IgD-negative memory B cell (primary cell): ENCODE data around the gene SUSD5. TPM values are rescaled to one million over a fixed set of nuclear protein-coding genes. Genes with fewer than 3 reads are reported as not detected.
"Not testable (repeated sequence)": the region's sequence is repeated elsewhere in the genome, so short reads cannot be mapped to it uniquely, and the experiment has no call there.

Experiments used
- H3K27ac Mint-ChIP-seq, 3 donors: one replicate each; pipeline ENCODE4 v1.8.0; 2020 to 2022; ENCODE audit warnings: mild to moderate bottlenecking in 3 of 3, mixed read lengths in 3 of 3, moderate library complexity in 1 of 3
- H3K27me3 Mint-ChIP-seq: one replicate; pipeline ENCODE4 v1.8.0; 2021; ENCODE audit warnings: mixed read lengths
- H3K36me3 Mint-ChIP-seq: one replicate; pipeline ENCODE4 v1.8.0; 2020; ENCODE audit warnings: mild to moderate bottlenecking, mixed read lengths
- H3K4me1 Mint-ChIP-seq, 3 donors: one replicate each; pipeline ENCODE4 v1.8.0; 2020 to 2022; ENCODE audit warnings: mixed read lengths in 3 of 3, mild to moderate bottlenecking in 1 of 3
- H3K4me3 Mint-ChIP-seq, 4 donors: one replicate each; pipeline ENCODE4 v1.8.0; 2020 to 2022; ENCODE audit warnings: mild to moderate bottlenecking in 4 of 4, mixed read lengths in 4 of 4, moderate library complexity in 3 of 4
- H3K9me3 Mint-ChIP-seq, 3 donors: one replicate each; pipeline ENCODE4 v1.8.0; 2020 to 2021; ENCODE audit warnings: mixed read lengths in 3 of 3, mild to moderate bottlenecking in 1 of 3
- polyA plus RNA-seq: library from polyadenylated mRNA; unstranded; fragments of 300-500 nt; fragmentation: Illumina TruSeq; gene quantifications from one replicate; pipeline ENCODE4 v1.2.3, GENCODE V29; 2021

SUSD5 gene
- polyA plus RNA-seq, 1 donor from 2014 or later: not detected

DNA sequence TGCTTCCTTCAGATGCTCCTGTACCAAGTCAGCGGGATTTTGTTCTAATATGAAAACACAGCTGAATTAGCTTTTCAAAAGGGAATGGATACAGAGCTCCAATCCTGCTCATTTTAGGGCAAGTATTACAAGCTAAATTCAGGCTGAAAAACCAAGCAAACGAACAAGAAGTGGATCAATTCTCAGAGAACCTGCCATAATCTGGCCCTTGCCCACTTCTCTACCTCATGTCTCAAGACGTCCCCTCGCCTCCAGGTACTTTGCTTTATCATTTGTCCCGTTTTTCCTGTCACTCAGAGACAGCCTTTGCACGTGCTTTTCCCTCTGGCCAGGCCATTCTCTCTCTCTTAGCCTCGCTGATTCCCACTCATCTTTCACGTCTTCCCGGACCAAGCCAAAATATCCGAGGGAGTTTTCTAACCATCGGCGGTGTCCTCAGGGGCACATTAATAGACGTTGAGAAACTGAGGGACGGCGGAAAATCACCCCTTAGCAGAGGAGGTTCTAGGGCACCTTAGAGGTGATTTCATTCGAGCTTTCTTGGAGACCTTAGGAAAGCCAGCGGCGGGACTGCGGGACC lies 654 bp downstream of the SUSD5 start:
- Mint-ChIP-seq H3K36me3 (peaks cover 2% of the 10 kb centered on the region), H3K27ac (no peak overlapping the region), H3K27me3 (peaks cover 36% of the 10 kb centered on the region), H3K9me3 (no peaks in the 10 kb centered on the region), H3K4me1 (peaks cover 10 to 16% (median 13%) of the 10 kb centered on the region in 3 donors), H3K4me3 (peak overlapping the region in 2 of 4 donors; percentile 63 to 82)

DNA sequence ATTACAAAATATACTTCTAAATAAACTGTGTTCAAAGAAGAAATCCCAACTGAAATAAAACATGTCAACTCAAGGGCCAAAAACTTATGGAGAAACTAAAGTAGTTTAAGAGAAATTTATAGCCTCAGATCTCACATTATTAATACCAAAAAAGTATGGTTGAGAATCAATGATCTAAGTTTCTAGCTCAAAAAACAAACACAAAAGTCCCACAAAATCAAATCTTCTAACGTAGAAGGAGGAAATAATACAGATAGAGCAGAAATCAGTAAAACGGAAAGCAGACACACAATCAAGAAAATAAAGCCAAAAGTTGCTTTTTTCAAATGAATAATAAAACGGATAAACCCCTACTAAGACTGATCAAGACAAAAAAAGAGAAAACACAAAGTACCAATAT lies 2.9 kb downstream of the SUSD5 start:
- H3K27me3 Mint-ChIP-seq: peaks cover 36% of the 10 kb centered on the region
- H3K9me3 Mint-ChIP-seq: peaks cover 0 to 2% (median 0%) of the 10 kb centered on the region in 3 donors
- no peak overlapping the region for H3K27ac Mint-ChIP-seq

DNA sequence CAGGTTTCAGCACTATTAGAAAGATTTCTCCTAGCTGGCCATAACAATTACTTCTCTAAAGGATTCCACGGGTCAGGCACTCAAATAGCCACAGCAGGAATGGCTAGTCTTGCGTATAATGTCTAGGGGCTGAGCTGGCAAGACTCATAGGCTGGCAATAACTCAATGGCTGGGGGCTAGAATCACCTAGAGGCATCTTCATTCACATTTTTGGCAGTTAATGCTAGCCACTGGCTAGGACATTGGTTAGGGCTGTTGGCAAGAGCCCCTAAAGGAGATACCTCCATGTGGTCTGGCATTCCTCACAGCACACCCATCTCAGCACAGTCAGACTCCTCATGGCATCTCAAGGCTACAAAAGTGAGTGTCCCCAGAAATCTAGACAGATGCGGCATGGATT lies 6.2 kb downstream of the SUSD5 start:
- Mint-ChIP-seq H3K27me3 (peaks cover 24% of the 10 kb centered on the region), H3K4me1 (peaks cover 0 to 3% (median under 1%) of the 10 kb centered on the region in 3 donors), H3K36me3 (no peaks in the 10 kb centered on the region), H3K9me3 (peaks cover 3 to 16% (median 16%) of the 10 kb centered on the region in 3 donors), H3K4me3 (no peak overlapping the region), H3K27ac (no peak overlapping the region)

More for the DNA sequence above, 2.9 kb downstream of the SUSD5 start:
- Mint-ChIP-seq H3K4me1 (peaks cover 10 to 16% (median 13%) of the 10 kb centered on the region in 3 donors), H3K36me3 (no peaks in the 10 kb centered on the region), H3K4me3 (no peak overlapping the region)

DNA sequence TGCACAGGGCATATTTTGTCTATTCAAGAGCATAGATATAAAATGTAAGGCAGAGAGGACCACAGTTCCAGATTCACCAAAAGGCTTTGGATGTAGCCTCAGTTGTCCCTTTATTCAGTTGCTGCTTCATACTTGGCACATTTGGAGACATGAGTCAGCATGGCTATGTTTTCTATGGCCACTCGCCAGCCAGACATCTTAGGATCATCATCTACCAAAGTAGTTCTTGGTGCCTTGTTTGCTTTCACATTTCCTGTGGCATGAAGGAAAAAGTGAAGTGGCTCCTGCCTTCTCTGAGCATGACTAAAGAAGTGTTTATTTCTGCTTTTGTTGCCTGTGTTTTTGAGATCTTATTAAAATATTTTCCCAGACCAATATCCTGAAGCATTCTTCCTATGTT lies 7.2 kb downstream of the SUSD5 start:
- Mint-ChIP-seq H3K36me3 (no peaks in the 10 kb centered on the region), H3K9me3 (peaks cover 3 to 19% (median 16%) of the 10 kb centered on the region in 3 donors), H3K4me3 (no peak overlapping the region), H3K27ac (peak overlapping the region in 1 of 3 donors; percentile 17), H3K4me1 (no peaks in the 10 kb centered on the region), H3K27me3 (peaks cover 20% of the 10 kb centered on the region)

DNA sequence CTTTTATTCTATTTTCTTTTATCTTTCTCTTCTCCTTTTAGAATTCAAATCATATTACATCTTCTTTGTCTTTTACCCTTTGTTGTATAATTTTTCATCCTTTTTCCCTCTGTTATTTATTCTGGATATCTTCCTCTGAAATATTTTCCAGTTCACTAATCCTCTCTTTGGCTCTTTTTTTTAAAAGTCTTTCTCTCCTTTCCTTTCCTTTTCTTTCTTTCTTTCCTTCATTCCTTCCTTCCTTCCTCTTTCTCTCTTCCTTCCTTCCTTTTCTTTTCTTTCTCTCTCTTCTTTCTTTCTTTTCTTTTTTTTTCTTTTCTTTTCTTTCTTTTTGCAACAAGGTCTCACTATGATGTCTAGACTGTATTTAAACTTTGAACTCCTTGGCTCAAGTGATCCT lies 9.3 kb downstream of the SUSD5 start:
- peaks cover 12% of the 10 kb centered on the region for H3K27me3 Mint-ChIP-seq
- peaks cover 3 to 19% (median 16%) of the 10 kb centered on the region in 3 donors for H3K9me3 Mint-ChIP-seq
- H3K4me1 Mint-ChIP-seq: no peaks in the 10 kb centered on the region
- H3K36me3 Mint-ChIP-seq: no peaks in the 10 kb centered on the region
- no peak overlapping the region for H3K27ac Mint-ChIP-seq
- H3K4me3 Mint-ChIP-seq: peak overlapping the region in 1 of 4 donors; percentile 73

DNA sequence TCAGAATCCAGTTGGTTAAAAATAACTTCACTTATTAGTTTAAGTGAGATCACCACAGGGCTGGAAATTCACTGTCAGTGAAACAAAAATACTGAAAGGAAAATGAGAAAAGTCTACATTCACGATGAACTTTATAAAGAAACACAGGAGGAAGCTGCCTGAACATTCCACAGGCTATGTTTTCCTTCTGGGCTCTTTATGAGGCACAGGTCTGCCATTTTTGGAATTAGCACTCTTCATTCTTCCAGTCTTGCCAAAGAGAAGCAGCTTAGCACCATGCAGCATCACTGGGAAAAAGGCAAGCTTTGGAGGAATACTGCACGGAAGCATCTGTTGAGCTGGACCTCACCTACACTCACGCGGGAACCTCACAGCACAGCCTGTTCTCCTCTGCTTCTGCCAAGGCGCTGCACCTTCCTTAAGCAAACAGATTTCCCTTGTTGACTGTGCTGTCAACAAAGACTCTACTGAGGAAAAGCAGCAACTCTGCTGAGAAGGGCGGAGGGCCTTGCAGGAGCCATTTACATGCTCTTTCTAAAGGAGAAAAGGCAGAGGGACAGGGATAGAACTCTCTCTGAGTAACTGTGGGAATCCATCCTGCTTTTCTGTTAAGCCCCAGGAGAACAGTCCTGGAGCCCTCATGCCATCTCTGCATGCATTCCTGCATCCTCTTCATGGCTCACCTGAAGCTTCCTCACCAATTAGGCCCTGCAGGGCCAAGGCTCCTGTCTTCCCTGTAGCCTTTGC lies 15.7 kb downstream of the SUSD5 start:
- peaks cover 0 to 2% (median 2%) of the 10 kb centered on the region in 3 donors for H3K9me3 Mint-ChIP-seq
- H3K36me3 Mint-ChIP-seq: no peaks in the 10 kb centered on the region
- H3K4me1 Mint-ChIP-seq: no peaks in the 10 kb centered on the region
- H3K27me3 Mint-ChIP-seq: peaks cover 11% of the 10 kb centered on the region
- peak overlapping the region in 1 of 4 donors; percentile 30 for H3K4me3 Mint-ChIP-seq
- no peak overlapping the region for H3K27ac Mint-ChIP-seq

DNA sequence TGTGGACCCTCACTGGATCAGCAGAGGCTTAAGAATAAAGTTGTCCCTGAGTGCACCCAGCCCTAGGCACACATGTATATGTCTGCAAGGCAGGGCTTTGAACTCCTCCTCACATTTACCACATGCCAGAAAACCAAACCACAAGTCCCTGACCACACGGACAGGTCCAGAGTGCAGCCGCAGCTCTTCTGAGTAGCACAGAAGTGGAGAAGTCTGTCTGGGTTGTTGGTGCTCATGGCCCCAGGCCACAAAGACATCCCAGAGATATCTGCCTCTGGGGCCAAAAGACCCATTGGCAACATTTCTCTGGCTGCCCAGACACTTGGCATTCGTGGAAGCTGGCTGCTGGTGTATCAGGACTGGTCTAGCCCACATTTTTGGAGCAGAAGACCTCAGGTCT lies 17.4 kb downstream of the SUSD5 start:
- Mint-ChIP-seq H3K4me1 (no peaks in the 10 kb centered on the region), H3K36me3 (no peaks in the 10 kb centered on the region), H3K27me3 (peaks cover 4% of the 10 kb centered on the region), H3K9me3 (no peaks in the 10 kb centered on the region), H3K27ac (no peak overlapping the region), H3K4me3 (no peak overlapping the region)

DNA sequence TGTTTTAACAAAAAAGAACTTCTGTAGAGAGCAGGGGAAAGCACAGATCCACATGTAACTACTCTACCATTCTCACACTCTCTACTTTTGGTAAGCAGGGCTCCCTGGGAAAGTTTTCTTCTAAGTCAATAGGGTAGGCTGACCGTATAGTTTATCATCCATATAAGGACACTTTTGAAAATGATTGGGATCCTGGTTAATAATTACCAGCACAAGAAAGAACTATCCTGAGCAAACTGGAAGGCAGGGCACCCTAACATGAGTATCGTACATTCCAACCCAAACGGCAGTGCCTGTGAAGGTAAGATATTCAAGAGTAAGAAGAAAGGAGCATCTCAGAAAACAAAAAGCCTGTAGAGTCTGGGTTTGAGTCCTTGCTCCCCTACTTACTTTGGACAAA lies 22.1 kb downstream of the SUSD5 start:
- H3K36me3 Mint-ChIP-seq: no peaks in the 10 kb centered on the region
- H3K4me1 Mint-ChIP-seq: no peaks in the 10 kb centered on the region
- peaks cover 4% of the 10 kb centered on the region for H3K27me3 Mint-ChIP-seq
- no peak overlapping the region for H3K27ac Mint-ChIP-seq
- H3K4me3 Mint-ChIP-seq: no peak overlapping the region
- no peaks in the 10 kb centered on the region for H3K9me3 Mint-ChIP-seq

DNA sequence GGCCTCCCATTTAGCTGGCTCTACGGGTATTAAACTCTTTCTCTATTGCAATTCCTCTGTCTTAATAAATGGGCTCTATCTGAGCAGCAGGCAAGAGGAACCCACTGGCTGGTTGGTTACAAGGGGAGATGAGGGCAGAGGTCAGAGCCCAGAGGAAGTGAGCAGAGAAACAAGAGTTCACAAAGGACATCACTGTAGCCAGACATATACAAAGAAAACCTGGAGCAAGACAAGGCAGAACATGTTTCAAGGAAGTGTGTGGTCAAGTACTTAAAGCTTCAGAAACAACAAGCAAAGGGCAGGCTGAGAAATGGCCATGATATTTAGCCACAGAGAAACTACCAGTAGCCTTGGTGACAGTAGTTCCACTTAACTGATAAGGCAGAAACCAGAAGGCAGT lies 24.3 kb downstream of the SUSD5 start:
- H3K27ac Mint-ChIP-seq: no peak overlapping the region
- H3K9me3 Mint-ChIP-seq: no peaks in the 10 kb centered on the region
- peaks cover 2% of the 10 kb centered on the region for H3K27me3 Mint-ChIP-seq
- H3K36me3 Mint-ChIP-seq: no peaks in the 10 kb centered on the region
- no peaks in the 10 kb centered on the region for H3K4me1 Mint-ChIP-seq
- no peak overlapping the region for H3K4me3 Mint-ChIP-seq

DNA sequence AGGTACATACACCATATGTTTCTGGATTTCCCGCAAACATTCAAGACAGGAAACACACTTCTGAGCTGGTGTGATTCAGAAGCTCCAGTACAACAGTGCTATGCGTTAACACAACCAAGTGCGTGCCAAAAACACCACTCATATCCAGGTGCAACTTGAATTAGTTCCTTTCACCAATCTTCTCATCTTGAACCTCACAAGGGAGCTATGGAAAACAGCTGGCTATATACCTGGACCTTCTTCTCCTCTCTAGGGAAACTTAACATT lies 31.3 kb downstream of the SUSD5 start:
- no peaks in the 10 kb centered on the region for H3K4me1 Mint-ChIP-seq
- peaks cover 3% of the 10 kb centered on the region for H3K27me3 Mint-ChIP-seq
- no peaks in the 10 kb centered on the region for H3K36me3 Mint-ChIP-seq
- H3K27ac Mint-ChIP-seq: no peak overlapping the region
- no peak overlapping the region for H3K4me3 Mint-ChIP-seq
- peaks cover 0 to 8% (median 4%) of the 10 kb centered on the region in 3 donors for H3K9me3 Mint-ChIP-seq

DNA sequence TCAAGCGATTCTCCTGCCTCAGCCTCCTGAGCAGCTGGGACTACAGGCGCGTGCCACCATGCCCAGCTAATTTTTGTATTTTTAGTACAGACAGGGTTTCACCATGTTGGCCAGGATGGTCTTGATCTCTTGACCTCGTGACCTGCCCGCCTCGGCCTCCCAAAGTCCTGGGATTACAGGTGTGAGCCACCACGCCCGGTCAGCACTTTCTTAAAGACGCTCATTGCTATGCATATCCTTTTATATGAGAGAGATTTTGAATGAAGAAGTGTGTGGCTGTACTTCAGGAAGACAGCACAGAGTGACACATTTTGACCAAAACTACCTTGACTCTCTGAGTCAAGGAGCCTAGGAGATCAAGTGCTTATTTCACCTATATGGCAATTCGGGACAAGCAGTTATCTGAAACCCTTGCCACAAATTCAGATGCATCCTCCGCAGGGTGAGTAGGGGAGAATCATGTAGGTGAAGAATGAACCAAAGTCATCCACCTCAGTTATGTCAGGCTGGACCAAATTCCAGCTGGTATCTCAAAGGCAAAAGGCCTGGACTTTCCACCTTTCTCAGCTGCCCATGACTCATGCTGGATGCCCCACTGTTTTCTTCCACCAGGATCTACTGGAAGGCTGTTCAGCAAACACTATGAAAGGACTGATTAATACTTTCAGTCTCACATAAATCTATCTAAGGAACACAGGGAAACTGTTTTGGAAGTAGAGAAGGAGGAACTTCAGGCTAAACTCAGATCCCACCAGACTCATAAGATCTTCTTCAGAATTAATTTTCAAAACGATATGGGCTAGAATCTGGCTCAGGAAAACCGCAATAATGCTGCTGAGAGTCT lies 31.9 kb downstream of the SUSD5 start:
- Mint-ChIP-seq H3K4me1 (no peaks in the 10 kb centered on the region), H3K4me3 (no peak overlapping the region), H3K9me3 (peaks cover 0 to 8% (median 4%) of the 10 kb centered on the region in 3 donors), H3K27ac (peak overlapping the region in 1 of 3 donors; percentile 5), H3K27me3 (peaks cover 3% of the 10 kb centered on the region), H3K36me3 (no peaks in the 10 kb centered on the region)

DNA sequence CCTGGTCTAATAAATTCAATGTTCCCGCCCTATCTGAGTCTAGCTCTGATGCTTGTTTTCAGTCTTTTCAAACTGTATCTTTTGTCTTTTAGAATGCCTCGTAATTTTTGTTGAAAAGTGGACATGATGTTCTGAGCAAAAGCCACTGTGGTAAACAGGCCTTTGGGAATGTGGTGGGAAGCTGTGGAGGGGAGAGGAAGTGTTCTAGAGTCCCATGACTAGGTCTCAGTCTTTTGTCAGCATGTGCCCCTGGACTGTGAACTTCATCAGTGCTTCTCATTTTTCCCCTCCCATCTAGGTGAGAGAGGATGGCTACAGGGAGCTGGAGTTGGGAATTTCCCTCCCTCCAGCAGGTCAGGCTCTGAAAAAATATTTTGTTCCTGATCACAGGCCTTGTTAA lies 33.7 kb downstream of the SUSD5 start:
- H3K27me3 Mint-ChIP-seq: peaks cover 3% of the 10 kb centered on the region
- no peak overlapping the region for H3K27ac Mint-ChIP-seq
- peaks cover 0 to 8% (median 5%) of the 10 kb centered on the region in 3 donors for H3K9me3 Mint-ChIP-seq
- H3K36me3 Mint-ChIP-seq: no peaks in the 10 kb centered on the region
- no peak overlapping the region for H3K4me3 Mint-ChIP-seq
- no peaks in the 10 kb centered on the region for H3K4me1 Mint-ChIP-seq

DNA sequence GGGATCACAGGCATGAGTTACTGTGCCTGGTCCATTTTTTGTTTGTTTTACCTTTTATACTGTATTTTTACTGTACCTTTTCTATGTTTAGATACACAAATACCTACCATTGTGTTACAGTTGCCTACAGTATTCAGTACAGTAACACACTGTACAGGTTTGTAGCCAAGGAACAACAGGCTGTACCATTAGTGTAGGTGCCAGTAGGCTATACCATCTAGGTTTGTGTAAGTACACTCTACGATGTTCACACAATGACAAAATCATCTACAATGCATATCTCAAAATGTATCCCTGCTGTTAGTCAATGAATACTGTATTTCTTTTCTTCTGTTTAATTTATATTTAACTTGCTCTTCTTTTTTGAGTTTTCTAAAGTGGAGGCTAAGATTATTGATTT lies 37.0 kb downstream of the SUSD5 start:
- H3K4me3 Mint-ChIP-seq: not testable (repeated sequence)

DNA sequence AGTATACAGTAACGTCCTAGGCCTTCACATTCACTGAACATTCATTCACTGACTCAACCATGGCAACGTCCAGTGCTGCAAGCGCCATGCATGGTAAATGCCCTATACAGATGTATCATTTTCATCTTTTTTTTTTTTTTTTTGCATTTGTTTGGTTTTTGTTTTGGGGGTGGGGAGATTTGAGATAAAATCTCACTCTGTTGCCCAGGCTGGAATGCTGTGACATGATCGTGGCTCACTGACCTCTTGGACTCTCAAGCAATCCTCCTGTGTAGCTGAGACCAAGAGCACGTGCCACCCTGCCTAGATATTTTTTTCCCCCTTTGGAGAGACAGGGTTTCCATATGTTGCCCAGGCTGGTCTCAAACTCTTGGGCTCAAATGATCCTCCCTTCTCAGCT lies 37.4 kb downstream of the SUSD5 start:
- Mint-ChIP-seq H3K36me3 (no peaks in the 10 kb centered on the region), H3K27ac (no peak overlapping the region), H3K4me1 (no peaks in the 10 kb centered on the region), H3K27me3 (peaks cover 1% of the 10 kb centered on the region), H3K9me3 (peaks cover 6 to 20% (median 10%) of the 10 kb centered on the region in 3 donors), H3K4me3 (no peak overlapping the region)

More for the DNA sequence above, 37.0 kb downstream of the SUSD5 start:
- H3K36me3 Mint-ChIP-seq, H3K27ac Mint-ChIP-seq, H3K4me1 Mint-ChIP-seq, H3K27me3 Mint-ChIP-seq: not testable (repeated sequence)
- H3K9me3 Mint-ChIP-seq: peaks cover 6 to 20% (median 10%) of the 10 kb centered on the region in 3 donors

DNA sequence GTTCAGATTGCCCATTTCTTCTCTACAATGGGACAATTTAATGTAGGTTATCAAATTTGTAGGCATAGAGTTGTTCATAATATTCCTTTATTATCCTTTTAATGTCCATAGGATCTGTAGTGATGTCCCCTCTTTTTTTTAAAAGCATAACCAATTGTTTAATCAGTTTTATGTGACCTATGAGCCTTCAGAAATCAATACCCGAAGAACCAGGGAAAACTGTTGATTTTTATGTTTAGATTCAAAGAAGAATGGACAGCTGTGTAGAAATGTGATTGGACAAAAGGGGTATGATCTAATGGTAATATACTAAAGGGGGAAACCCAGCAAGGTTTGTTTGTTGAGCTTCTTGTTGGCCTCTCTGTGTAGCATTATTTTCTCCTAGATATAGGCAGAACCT lies 39.5 kb downstream of the SUSD5 start:
- no peak overlapping the region for H3K4me3 Mint-ChIP-seq
- H3K36me3 Mint-ChIP-seq: no peaks in the 10 kb centered on the region
- no peak overlapping the region for H3K27ac Mint-ChIP-seq
- H3K4me1 Mint-ChIP-seq: no peaks in the 10 kb centered on the region
- H3K9me3 Mint-ChIP-seq: peaks cover 6 to 20% (median 10%) of the 10 kb centered on the region in 3 donors
- H3K27me3 Mint-ChIP-seq: peaks cover 1% of the 10 kb centered on the region
